HG03108 (cell line): Measurements from ENCODE around the gene CFAP20DC.
"Not testable (repeated sequence)": the region's sequence is repeated elsewhere in the genome, so short reads cannot be mapped to it uniquely, and the experiment has no call there.

Experiments
- ATAC-seq: cut with Tn5 transposase; IDR thresholded peaks from one replicate; pipeline ENCODE4 v1.9.1; 2021; ENCODE audit warnings: moderate library complexity; ENCODE audit not compliant: unreplicated experiment

Gene CFAP20DC

DNA sequence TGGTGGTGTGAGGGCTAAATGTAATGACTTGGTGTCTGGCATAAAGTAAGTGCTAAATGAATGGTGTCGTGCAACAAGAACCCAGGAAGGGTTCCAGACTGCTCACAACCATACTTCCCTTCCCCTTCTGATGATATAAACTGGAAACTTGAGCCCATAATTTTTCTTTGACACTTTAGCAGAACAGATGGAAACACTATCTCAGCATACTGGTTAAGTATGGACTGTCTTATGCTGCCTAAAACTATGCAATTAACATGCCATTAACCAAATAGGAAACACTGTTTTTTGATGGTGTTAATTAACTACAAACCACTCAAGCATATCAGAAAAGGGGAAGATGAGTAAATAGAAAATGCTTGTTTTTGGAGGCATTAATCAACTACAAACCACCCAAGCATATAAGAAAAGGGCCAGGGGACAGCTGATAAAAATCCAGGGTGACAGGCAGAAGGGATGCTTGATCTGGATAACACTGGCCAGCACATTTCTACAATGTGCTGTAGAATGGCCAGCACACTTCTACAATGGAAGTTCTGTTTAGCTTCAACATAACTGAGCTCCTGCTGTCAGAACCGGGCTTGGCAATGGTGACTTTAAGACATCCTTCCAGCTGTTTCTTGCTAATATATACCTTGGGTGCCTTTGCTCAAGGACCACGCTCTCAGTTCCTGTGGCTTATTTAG, 297.8 kb downstream of the CFAP20DC start:
- ATAC-seq: no peak

DNA sequence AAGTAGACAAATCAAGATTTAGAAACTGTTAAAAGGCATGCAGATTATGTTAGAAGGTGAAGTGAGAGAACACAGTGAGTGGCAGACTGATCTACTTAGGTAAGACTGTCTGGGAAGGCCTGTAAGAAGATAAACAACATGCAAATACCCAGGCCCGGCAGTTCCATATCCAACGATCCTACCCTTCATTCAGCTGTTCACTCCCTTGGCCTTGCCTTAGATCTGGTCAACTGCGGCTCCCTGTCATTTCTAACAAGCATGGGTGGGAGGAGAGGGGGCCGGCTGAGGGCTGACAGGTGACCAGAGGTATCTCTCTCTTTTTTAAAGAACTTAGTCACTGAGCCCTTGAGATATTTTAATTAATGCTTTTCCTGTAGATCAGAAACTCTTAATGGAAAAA, 298.6 kb downstream of the CFAP20DC start:
- ATAC-seq: no peak

DNA sequence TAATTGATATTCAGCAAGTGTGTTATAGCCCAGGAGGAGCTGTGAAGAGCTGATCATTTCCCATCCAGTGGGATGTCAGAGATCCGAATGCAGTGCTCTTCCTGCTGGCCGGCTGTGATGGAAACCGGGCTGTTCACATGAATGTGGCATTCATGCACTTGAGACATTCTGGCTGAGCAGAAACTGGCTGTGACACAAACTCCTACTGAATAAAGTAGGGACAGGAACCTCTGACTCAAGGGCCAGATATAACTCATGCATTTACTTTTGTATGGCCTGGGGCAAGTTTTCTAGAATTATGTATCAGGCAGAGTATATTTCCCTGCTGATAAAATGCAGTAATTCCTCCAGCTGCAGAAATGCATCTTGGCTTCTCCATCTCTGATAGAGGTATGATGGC, 299.9 kb downstream of the CFAP20DC start:
- no peak for ATAC-seq

DNA sequence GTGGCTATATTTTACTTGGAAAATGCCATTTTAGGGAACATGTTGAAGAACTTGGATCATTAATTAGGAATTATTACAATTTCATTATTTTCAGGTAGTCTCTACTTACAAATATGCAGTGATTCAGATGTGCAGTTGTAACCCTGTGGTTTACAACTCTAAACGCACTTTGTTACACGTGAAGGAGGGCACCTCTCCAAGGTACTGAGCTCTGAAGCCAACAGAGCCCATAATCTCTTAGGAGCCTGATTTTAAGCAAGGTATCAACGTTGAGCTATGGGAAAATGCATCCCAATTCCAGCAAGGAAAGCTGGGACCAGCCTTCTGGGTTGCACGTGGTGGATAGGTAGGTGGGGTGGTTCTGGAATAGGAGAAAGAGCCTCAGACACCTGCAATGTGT, 301.8 kb downstream of the CFAP20DC start:
- ATAC-seq: no peak

DNA sequence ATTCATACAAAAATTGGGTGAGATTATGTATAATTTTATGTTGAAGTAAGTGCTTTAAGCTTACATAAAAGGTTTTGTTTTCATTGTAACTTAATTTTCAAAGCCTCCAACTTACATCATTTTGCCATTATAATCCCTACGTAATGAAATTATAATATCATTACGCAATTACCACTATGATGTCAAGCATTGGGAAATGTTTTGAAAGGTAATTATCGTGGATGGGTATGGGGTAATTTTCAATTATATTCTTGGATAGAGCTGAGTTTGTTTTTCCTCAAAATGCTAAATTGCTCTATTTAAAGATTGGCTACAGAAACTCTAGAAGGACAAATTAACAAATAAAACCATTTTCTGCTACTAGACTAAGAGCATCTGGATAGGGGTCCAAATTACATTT, 303.1 kb downstream of the CFAP20DC start:
- no peak for ATAC-seq

DNA sequence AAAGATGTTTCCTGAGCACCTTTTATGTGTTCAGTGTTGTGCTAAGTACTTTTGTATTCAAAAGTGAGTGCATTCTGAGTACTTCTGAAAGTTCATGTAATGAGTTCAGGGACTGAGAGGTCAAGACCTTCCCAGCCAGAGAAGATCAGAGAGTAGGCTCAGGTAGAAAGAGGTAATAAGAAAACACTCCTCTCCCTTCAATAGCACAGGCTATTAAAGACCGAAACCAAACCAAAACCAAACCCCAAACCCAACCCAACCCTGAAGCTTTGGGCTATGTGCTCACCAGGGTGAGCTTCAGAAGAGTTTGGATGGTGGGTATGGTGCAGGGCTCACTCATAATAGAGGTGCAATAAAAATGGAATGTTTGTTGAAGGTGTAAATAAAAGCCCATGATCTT, 306.5 kb downstream of the CFAP20DC start:
- no peak for ATAC-seq

DNA sequence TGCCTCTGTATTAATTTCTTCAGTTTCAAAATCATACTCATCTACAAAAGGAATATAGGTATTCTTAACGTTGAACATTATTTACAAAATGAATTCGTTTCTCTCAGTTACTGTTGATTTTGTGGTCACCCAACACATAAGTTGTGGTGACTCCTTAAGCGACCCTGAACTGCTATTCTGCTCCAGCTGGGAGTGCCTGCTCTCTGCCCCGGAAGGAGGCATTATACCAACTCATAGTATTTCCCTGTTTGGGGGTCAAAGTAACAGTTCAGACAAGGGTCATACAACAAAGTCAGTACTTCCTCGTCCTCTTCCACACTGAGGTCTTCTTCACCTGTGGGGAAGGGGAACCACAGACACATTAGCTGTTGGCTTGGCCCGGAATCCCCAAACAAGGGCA, 307.6 kb downstream of the CFAP20DC start:
- no peak for ATAC-seq

DNA sequence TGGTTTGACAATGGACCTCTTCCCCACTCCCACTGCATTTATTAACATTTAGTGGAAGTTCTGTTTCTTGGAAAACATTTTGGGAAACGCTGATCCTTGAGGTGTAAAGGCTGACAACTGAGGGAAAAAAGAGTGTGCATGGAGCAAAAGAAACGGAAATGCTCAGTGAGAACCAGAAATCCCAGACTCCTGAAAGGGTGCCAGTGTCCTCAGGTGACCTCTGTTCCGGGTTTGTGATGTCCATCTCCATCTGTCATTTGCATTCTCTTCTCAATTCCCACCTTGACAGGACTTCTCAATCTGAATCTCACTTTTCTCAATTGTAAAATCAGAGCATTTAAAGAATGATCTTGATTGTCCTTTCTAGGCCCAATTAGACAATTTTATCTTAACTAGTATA, 312.2 kb downstream of the CFAP20DC start:
- ATAC-seq: no peak

DNA sequence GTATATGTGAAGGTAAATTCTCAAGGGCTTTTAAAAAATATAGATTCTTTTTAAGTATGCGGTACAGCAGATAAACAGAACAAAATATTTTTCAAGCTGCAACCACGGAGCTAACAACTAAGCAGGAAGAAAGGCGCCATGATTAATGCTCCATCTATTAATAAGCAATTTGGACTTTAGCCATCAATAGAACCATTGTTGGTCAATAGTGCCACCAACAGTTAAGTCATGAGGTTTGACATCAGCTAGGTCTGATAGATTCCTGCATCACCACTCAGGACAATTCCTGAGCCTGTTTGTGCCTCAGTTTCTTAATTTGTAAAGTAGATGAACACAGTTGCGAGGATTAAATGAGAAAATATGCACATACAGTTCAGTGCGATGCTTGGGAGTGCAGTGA, 318.2 kb downstream of the CFAP20DC start:
- ATAC-seq: no peak

DNA sequence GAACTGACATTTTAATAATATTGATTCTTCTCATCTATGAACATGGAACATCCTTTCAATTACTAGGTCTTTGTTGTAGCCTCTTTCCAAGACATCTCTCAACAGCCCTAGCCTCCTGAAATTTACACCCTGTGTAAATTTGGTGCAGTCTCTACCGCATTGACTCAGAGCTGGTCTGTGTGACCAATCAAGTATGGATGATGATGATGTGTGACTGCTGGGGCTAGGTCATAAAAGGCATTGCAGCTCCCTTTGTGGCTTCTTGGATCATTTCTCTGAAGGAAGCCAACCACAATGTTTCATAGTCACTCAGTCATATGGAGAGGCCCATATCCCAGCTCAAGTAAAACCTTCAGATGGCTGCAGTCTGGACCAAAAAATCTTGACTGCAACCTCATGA, 321.1 kb downstream of the CFAP20DC start:
- ATAC-seq: no peak

DNA sequence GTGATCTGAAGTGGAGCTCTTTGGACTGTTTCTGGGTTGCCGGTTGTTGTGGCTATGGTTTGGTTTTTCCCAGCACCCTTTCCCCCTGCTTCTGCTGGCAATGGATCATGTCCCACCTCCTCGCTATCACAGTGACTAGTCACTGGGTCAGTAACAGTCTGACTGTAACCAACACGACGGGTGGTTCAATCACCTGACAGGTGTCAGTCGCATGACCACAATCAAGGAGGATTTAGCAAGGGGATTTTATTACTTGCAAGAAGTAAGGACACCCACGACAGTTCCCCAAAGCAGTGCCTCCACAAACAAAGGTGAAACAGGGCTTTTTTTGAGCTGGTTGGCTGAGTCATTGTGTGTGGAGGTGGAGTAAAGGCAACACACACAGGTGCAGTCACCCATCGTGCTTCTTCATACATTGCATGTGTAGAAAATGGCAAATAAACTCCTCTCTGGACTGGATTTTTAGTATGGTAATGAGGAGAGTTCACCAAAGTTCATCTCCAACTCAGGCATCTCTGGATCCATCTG, 324.4 kb downstream of the CFAP20DC start:
- no peak for ATAC-seq

DNA sequence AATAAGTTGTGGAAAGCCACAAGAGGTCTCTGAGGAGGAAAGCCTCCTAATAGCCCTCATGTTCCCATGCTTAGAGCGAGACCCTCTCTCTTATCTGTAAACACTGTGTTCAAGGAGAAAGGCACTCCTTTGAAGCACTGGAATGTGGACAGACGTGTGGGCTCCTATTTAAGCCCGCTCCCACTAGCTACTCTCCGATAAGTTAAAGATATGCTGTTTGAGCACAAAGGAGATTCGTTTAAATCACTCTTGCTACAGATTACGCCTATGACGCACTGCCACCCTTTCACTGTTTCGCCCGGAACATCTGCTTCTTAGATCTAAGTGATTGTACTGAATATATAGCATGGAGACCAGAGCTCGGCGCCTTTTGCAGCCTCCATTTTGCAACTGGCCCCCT, 325.5 kb downstream of the CFAP20DC start:
- no peak for ATAC-seq

DNA sequence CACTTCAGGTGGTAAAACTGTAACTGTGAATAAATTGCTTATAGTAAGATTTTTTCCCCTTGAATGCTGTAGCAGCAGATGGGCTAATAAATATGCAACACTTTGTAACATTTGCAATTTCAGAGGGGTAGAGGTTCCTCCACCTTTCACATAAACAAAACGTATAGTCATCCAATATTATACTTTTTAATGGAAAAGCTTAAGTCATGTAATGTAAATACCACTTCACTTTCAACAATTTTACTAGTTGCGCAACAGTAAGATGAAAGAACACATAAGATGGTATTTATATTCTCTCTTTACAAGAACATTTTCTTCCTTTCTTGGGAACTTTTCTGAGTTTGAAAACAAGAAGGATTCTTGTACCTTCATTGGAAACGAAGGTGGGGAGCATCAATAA, 326.7 kb downstream of the CFAP20DC start:
- ATAC-seq: no peak

DNA sequence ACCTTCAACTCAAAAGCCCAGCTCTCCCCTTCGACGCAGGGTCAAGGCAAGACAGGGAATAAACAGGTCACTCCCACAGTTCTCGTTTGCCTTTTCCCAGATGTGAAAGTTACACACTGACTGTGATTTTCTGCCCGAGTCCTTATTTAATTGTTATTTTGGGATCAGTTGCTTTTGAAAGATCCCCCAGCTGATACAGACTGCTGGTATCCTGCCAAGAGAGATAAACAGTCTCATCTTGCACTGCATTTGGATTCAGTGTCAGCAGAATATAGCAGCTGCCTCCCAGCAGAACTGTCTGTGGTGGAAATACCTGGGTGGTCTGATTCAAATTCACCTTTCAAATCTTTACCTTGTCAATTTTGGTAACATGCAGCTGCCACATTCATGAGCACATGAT, 327.3 kb downstream of the CFAP20DC start:
- no peak for ATAC-seq

DNA sequence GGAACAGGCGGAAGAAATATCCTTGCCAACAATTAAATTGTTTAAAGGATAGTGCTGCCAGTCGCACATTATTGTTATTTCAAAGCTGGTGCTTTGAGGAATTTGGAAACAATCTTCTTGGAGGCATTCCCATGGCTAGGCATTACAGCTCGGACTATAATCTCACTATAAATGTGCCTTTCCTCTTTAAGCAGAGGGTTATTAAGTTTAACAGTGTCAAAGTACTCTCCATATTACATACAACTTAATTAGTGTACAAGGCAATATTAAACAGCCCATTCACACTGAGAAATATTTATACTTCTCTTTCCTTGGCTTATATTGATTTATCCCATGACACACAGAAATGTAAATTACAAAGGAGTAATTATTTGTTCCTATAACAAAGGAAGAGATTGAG, 329.3 kb downstream of the CFAP20DC start:
- ATAC-seq: no peak

DNA sequence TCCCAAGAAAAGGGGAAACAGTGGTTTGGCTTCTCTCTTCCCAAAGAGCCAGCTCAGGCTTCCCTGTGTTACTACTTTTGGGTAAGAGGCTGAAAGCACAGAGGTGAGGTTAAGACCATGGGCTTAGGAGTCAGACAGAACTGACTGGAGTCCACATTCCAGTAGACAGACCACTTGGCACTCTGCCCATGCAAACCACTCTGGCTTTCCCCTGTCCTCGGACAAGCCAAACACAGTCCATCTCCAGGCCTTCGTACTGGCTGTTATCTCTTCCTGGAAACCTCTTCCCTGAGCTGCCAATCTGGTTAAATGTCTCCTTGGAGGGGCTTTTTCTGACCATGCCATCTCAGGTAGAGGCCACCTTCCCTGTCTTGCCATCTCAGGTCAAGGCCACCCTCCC, 330.1 kb downstream of the CFAP20DC start:
- no peak for ATAC-seq

DNA sequence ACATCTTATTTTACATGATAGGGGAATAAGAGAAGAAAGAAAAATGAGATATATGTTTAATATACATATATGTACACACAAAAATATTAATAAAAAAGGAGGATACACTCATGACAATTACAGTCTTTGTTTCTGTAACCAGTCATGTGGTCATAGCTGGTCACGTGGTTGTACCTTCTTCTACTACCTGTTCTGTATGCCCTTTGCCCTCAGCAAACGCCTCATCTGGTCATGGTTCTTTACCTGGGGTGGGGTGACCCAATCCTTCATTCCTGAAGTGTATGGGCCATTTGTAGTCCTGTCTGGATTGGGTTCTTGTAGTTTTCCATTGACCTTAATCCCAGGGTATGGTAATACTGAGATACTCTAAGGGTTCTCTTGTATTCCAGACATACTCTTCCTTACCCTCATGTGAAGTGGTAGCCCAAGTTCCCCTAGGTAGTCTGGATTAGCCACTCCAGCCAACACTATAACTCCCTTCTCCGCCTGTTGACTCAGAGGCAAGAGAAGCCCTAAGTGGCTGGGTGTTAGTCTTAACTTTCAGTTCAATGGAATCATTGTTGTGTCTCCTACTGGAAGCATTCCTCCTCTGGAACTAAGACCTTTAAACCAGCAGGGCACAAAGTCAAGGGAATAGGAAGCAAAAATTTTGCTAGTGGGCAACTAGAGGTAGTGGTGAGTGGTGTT, 336.0 kb downstream of the CFAP20DC start:
- ATAC-seq: no peak

DNA sequence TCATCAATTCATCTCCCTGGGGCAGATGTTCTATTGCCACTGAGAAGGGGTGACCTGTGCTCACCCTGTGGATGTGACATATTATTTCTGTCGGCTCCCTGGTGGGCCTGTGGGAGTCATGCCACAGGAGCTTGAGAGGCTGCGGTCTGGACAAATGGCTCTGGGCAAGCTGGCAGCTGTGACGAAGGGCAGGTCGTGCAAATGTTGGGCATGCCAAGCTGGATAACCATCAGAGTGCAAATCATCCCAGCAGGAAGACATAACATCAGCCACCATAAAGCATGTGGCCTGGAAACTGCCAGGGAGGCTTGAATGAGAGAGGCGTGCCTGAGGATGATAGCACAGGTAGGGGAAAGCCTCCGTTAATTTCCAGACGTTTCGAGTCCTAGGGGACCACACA, 338.0 kb downstream of the CFAP20DC start:
- ATAC-seq: no peak

DNA sequence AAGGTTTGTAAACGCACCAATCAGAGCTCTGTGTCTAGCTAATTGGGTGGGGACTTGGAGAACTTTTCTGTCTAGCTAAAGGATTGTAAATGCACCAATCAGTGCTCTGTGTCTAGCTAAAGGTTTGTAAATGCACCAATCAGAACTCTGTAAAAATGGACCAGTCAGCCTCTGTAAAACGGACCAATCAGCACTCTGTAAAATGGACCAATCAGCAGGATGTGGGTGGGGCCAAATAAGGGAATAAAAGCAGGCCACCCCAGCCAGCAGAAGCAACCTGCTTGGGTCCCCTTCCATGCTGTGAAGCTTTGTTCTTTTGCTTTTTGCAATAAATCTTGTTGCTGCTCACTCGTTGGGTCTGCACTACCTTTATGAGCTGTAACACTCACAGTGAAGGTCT, 340.8 kb downstream of the CFAP20DC start:
- not testable (repeated sequence) for ATAC-seq

DNA sequence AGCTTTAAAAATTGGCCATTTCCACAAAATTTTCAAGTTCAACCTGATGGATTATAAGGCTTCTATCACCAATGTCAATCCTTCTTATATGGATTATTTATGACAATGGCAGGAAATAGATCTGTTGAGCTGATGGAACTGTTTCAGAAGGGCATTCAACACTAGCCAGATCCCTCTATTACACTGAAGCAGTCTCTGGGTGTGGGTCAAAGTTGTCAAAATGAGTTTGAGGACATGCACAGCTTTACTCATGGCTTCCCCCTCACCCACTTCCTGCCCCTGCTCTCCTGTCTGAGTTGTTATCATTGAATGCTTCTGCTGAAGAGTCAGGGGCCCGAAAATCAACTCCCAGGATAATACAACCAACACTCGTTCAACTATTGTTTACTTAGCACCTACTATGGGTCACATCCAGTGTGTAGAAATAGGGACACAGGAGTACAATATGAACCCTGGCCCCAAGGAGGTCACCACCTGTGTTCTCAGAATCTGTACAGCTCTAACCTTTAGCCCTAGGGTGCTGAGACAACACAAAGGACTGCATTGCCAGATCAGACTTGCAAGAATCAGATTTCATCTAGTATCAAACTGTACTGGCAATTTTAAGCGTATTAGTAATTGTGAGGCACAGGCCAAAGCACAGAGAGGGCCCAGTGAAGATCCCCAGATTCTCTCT, 341.6 kb downstream of the CFAP20DC start:
- ATAC-seq: no peak

DNA sequence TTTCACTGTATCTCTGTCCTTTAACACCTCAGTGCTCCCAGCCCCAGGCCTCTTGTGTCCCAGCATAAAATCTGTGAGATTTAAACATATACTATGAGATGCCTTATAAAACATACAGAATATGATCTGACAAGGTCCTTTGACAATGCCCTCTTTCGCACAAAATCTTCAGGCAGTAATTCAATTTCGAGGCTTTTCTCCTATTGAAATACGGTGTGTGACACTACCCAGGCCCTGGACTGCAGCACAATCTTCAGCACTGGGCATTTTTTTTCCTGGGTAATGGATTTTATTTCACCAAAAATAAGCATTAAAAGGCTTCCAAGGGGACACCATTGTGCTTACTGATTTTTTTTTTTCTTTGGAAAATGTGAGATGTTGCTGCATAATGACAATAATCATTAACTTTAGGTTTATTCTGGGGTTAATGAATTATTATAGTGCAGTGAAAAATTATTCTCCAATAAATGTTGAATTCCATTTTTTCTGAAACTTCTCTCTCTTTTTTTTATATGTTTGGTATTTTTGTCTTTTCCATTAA, 342.4 kb downstream of the CFAP20DC start:
- no peak for ATAC-seq
